HG03439 (cell line): ENCODE measurements around the gene COA1.
A peak's percentile ranks its signal among the peaks of the same experiment; 100 is the strongest.
"Not testable (repeated sequence)": the region's sequence is repeated elsewhere in the genome, so short reads cannot be mapped to it uniquely, and the experiment has no call there.

Experiments used
- ATAC-seq: cut with Tn5 transposase; IDR thresholded peaks from one replicate; pipeline ENCODE4 v1.9.1; 2021; ENCODE audit warnings: mild to moderate bottlenecking, moderate library complexity; ENCODE audit not compliant: unreplicated experiment

COA1 gene

GRCh38 chr7:43637114-43637806 lies 92.1 kb downstream of the COA1 start:
- ATAC-seq: no peak

- ATAC-seq: no peak
Measured at GRCh38 chr7:43636093-43636492, 93.2 kb downstream of the COA1 start.

- no peak for ATAC-seq
Measured at GRCh38 chr7:43634384-43634783, 94.9 kb downstream of the COA1 start.

- ATAC-seq: no peak
Measured at GRCh38 chr7:43632746-43633145, 96.6 kb downstream of the COA1 start.

GRCh38 chr7:43631559-43631958 lies 97.8 kb downstream of the COA1 start:
- ATAC-seq: no peak

- ATAC-seq: no peak
Measured at GRCh38 chr7:43630482-43630881, 98.8 kb downstream of the COA1 start.

GRCh38 chr7:43629857-43630256 lies 99.5 kb downstream of the COA1 start:
- ATAC-seq: no peak

GRCh38 chr7:43628431-43628830 lies 100.9 kb downstream of the COA1 start:
- no peak for ATAC-seq

GRCh38 chr7:43627798-43628197 lies 101.5 kb downstream of the COA1 start:
- not testable (repeated sequence) for ATAC-seq

GRCh38 chr7:43626695-43627094 lies 102.6 kb downstream of the COA1 start:
- no peak for ATAC-seq

GRCh38 chr7:43625980-43626379 lies 103.3 kb downstream of the COA1 start:
- ATAC-seq: no peak

- ATAC-seq: peak; percentile 65
Measured at GRCh38 chr7:43625453-43625852, 103.9 kb downstream of the COA1 start.

GRCh38 chr7:43624156-43624555 lies 105.2 kb downstream of the COA1 start:
- no peak for ATAC-seq

- ATAC-seq: no peak
Measured at GRCh38 chr7:43621729-43622448, 107.4 kb downstream of the COA1 start.

- ATAC-seq: no peak
Measured at GRCh38 chr7:43619213-43620012, 109.9 kb downstream of the COA1 start.

GRCh38 chr7:43618073-43618472 lies 111.2 kb downstream of the COA1 start:
- ATAC-seq: no peak

- ATAC-seq: no peak
Measured at GRCh38 chr7:43616977-43617376, 112.3 kb downstream of the COA1 start.

GRCh38 chr7:43615558-43616145 lies 113.7 kb downstream of the COA1 start:
- ATAC-seq: no peak

- peak; percentile 77 for ATAC-seq
Measured at GRCh38 chr7:43612599-43613589, 116.4 kb downstream of the COA1 start.

GRCh38 chr7:43612128-43612527 lies 117.2 kb downstream of the COA1 start:
- ATAC-seq: no peak
